NCI-H1417 (cell line): Measurements from ENCODE around the gene PPM1A.

ENCODE experiments used
- DNase-seq, 3 experiments: peaks; one replicate each; lab custom pipeline; 2025; lab: John Stamatoyannopoulos, UW

The PPM1A gene

GRCh38 chr14:60266021-60266937 is 17.3 kb downstream of the PPM1A start:
- DNase-seq: no peak

- DNase-seq: no peak
Measured at GRCh38 chr14:60272177-60272576, 23.2 kb downstream of the PPM1A start.

GRCh38 chr14:60273956-60274355 is 24.9 kb downstream of the PPM1A start:
- no peak for DNase-seq

- no peak for DNase-seq
Measured at GRCh38 chr14:60274448-60274847, 25.4 kb downstream of the PPM1A start.

- DNase-seq: no peak
Measured at GRCh38 chr14:60275932-60276331, 26.9 kb downstream of the PPM1A start.

- no peak for DNase-seq
Measured at GRCh38 chr14:60276347-60276746, 27.3 kb downstream of the PPM1A start.

GRCh38 chr14:60277605-60278190 is 28.7 kb downstream of the PPM1A start:
- DNase-seq: no peak

GRCh38 chr14:60278350-60278749 is 29.3 kb downstream of the PPM1A start:
- DNase-seq: no peak

GRCh38 chr14:60287452-60287851 is 38.4 kb downstream of the PPM1A start:
- DNase-seq: no peak

GRCh38 chr14:60288279-60288678 is 39.3 kb downstream of the PPM1A start:
- DNase-seq: no peak

- DNase-seq: no peak
Measured at GRCh38 chr14:60294411-60295069, 45.5 kb downstream of the PPM1A start.

- DNase-seq: no peak
Measured at GRCh38 chr14:60300019-60300418, 51.0 kb downstream of the PPM1A start.

GRCh38 chr14:60301685-60302084 is 52.7 kb downstream of the PPM1A start:
- no peak for DNase-seq

GRCh38 chr14:60302663-60303062 is 53.6 kb downstream of the PPM1A start:
- DNase-seq: no peak

GRCh38 chr14:60303745-60304144 is 54.7 kb downstream of the PPM1A start:
- DNase-seq: no peak

GRCh38 chr14:60304509-60304908 is 55.5 kb downstream of the PPM1A start:
- no peak for DNase-seq

- DNase-seq: peak in 2 of 3 experiments; percentile 2 to 68
Measured at GRCh38 chr14:60309867-60310552, 61.0 kb downstream of the PPM1A start.

- no peak for DNase-seq
Measured at GRCh38 chr14:60311417-60311816, 62.4 kb downstream of the PPM1A start.

GRCh38 chr14:60313093-60313492 is 64.1 kb downstream of the PPM1A start:
- DNase-seq: no peak

- DNase-seq: no peak
Measured at GRCh38 chr14:60315196-60315990, 66.4 kb downstream of the PPM1A start.

- peak in 2 of 3 experiments; percentile 19 to 69 for DNase-seq
Measured at GRCh38 chr14:60317609-60318008, 68.6 kb downstream of the PPM1A start.
